Measurements from ENCODE around the gene GALNT6. TPM values are rescaled to one million over a fixed set of nuclear protein-coding genes. Genes with fewer than 3 reads are reported as not detected.

Gene GALNT6, protein sequence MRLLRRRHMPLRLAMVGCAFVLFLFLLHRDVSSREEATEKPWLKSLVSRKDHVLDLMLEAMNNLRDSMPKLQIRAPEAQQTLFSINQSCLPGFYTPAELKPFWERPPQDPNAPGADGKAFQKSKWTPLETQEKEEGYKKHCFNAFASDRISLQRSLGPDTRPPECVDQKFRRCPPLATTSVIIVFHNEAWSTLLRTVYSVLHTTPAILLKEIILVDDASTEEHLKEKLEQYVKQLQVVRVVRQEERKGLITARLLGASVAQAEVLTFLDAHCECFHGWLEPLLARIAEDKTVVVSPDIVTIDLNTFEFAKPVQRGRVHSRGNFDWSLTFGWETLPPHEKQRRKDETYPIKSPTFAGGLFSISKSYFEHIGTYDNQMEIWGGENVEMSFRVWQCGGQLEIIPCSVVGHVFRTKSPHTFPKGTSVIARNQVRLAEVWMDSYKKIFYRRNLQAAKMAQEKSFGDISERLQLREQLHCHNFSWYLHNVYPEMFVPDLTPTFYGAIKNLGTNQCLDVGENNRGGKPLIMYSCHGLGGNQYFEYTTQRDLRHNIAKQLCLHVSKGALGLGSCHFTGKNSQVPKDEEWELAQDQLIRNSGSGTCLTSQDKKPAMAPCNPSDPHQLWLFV
- 1.7 TPM for total RNA-seq
- long read RNA-seq, partial matches to known transcripts: 0 of 2 reads
- long read RNA-seq, other reads (novel, unspliced or antisense): 0 of 2 reads

DNA sequence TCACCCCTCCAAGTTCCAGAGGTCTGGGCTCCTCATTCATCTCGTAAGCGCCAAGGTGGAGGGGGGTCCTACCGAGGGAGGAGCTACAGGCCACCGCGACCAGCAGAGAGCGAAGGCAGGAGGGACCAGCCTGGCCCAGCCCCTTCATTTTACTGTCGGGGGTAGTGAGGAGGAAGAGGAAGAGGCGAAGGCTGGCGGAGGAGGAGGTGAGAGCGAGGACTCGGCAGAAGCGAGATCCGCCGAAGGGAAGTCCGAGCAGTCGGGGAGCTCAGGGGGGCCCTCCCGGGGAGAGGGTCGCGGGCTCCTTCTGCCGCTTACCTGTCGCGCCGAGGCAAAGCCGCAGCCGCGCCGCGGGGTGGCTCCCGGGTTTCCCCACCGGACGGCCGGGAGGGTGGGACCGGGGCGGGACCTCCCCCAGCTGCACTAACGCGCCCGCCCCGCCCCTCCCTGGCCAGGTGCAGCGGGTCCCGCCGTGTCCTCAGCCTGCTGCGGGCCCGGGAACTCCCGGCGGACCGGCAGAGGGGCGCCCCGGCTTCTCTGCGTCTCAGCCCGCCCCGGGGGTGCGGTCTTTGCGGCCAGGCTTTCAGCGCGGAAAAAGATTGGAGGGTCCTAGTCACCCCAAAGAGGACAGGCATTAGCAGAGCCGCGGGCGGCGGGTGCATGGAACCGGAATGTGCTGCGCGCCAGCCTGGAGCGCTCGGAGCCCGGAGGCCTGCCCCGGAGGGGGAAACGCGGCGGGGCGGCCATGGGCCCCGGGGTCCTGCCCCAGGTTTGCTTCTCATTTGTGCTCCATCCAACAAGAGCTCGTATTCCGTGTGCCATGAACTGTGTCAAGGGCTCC, at the start of gene GALNT6:
Gene GALNT6, minus strand, starts transcription at position 124 of the 841 bp plus-strand sequence. CDS start 11,625 bp downstream, outside the sequence.
- ATAC-seq: peak; percentile 40
- intact Hi-C loops (cut with DNase I): no loop called here
- no peak for DNase-seq (ENCODE audit: missing footprints)

DNA sequence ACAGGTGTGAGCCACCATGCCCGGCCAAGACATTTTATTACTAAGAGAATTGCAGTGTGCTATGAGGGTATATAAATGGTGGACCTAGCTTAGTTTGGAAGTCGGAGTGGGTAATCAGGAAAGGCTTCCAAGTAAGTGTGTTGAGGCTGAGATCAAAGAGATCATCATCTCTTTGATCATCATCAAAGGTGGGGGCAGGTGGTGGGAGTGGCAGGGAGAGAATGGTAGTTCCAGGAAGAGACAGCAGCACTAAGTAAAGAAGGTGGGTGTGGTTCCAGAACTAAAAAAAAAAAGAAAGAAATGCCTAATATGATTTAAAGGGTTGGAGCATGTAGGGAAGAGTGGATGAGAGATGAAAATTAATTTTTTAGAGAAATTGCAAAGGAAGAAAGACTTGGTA, 48.1 kb upstream of the GALNT6 start:
- ATAC-seq (no peak), DNase-seq (ENCODE audit: missing footprints) (no peak)
- intact Hi-C loops (cut with DNase I): no loop called here

DNA sequence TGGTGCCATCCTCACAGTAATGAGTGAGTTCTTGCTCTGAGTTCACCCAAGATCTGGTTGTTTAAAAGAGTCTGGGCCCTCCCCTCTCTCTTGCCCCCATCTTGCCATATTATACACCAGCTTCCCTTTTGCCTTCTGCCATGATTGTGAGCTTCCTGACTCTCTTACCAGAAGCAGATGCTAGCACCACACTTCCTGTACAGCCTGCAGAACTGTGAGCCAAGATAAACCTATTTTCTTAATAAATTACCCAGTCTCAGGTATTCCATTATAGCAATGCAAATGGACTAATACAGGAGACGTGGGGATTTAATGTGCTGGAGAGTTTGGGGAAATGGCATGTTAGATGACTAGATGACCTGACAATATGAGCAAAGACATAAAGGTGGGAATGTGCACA, 46.2 kb upstream of the GALNT6 start:
- ATAC-seq (no peak), DNase-seq (ENCODE audit: missing footprints) (no peak)
- intact Hi-C loops (cut with DNase I): no loop called here

DNA sequence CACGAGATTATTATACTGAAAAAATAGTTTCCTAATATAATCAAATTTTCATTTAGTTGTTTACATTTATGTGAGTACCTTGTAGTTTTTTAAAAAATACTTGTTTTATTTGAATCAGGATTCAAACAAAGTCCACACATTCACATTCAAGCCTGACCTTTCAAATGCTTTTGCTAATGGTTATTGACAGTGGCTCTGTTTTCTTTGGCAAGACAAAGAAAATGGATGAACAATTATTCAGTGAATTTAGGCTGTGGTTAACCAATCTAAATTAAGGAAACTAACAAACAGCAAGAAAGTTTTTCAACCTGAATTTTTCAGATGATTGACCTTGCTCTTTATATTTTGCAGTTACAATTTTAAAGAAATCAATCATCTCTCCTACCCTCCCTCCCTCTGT, 43.1 kb upstream of the GALNT6 start:
- intact Hi-C loops (cut with DNase I): no loop called here
- DNase-seq (ENCODE audit: missing footprints): no peak
- ATAC-seq: no peak

DNA sequence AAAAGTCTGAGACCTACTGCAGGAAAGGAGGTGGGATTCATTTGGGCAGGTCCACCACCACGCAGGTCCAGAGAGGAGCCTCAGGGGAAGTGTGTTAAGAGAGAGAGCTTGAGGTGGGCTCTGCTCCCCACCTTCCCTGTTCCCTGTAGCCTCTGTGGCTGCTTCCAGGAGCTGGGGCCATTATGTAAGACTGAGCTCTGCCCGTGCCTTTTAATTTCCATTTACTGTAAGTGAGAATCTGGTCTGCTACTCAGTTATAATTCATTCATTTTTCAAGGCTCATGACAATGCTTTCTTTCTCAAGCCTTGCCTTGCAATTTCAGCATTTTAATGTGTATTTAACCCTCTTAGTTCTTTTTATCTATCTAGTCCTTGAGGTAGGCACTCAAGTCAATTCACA, 41.7 kb upstream of the GALNT6 start:
- intact Hi-C loops (cut with DNase I): no loop called here
- ATAC-seq (no peak), DNase-seq (ENCODE audit: missing footprints) (no peak)

DNA sequence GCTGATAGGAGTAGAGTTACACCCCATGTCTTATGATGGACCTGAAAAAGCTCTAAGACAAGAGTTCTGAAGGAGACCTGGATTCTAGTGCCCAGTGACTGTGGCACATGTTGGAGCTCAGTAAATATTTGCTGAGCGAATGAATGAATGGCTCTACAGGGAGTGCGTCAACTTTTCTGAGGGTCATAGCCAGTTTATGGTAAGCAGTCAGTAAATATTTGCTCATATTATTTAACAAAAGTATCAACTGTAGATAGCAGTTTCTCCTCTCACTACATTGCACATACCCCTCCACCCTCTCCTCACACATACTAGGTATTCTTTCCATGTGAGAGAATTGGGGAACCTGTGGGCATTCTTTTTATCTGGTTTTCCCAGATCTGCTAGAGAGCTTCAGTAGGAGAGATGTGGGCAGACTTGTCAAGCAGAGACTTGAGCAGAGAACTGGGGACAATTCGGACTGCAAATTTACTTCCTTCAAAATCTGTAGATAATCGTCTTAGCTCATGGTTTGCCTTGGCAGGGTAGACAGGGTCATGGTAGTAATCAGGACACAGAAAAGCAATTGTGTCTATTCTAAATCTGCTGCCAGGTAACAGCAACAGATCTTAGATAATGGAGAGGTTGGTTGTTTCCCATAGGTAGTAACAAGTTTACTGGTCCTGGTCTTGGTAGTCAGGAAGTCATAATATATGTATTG, 39.1 kb upstream of the GALNT6 start:
- no peak for ATAC-seq

DNA sequence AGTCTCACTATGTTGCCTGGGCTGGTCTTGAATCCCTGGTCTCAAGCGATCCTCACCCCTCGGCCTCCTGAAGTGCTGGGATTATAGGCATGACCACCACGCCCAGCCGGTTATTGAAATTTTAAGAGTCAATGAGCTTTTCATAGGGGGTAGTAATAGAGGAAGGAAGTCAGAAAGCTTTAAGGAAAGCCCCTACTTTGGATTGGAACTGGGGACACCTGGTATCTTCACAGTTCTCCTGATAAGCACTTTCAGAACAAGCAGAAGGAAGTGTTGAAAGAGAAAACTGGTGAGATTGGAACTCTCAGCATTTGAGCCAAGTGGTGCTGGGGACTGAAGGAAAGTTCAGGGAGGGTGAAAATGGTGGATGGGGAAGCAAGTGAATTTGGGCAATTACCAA, 38.5 kb upstream of the GALNT6 start:
- intact Hi-C loops (cut with DNase I): no loop called here
- DNase-seq (ENCODE audit: missing footprints) (no peak), ATAC-seq (no peak)

More for the DNA sequence above, 39.1 kb upstream of the GALNT6 start:
- DNase-seq (ENCODE audit: missing footprints): no peak
- intact Hi-C loops (cut with DNase I): no loop called here

DNA sequence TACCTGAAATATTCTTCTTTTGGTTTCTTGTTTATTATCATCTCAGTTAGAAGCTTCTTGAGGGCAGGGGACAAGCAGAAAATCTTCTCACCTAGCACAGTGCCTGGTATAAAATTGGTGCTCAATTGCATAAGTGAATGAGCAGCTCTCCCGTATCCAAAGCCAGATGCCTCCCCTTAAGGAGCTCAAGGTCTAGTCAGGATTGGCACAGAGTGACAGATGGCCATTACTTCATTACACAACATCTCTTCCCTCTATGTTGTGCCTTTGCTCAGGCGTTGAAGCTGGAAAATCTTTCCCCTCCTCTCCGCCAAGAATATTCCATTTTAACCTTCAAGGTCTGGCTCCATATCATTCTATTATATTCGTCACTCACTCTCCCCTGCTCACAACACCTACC, 37.0 kb upstream of the GALNT6 start:
- intact Hi-C loops (cut with DNase I): no loop called here
- DNase-seq (ENCODE audit: missing footprints) (no peak), ATAC-seq (no peak)

DNA sequence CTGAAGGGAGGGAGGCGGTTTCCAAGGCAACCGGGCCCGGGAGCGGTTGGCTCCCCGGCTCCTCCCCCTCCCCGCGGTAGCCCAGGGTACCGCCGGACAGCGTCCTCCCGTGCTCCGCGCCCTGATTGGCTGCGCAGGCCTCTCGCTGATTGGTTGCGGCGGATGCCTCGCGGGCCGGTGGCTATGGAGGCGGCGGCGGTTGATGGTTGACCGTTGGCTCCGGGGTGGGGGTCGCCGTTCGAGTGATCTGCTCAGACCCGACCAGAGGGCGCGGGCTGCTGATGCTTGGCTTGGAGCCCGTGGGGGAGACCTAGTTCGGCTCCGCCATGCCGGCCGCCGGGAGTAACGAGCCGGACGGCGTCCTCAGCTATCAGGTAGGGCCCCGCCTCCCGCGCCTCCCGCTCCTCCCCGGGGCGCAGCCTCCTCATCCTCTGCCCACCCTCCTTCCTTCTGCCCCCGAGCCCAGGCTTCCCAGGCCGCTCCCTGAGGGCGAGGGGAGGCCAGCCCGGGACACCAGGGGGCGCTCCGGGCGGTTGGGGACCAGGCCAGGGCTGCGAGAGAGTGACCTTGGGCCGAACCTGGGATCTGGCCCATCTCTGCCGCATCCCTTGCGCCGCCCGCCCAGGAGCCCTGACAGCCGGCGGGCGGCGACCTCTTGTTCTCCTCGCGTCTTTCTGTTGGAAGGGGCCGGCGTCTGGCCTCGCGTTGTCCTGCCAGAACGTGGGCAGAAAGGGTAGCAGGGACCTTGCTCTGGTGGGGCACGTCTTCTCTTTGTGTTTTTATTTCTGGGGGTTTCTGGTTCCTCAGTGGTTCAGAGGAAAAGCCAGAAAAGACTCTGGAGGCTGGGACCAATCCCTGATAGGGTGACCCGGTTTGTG, 33.7 kb upstream of the GALNT6 start, which contains the start of gene SLC4A8:
Gene SLC4A8, plus strand, starts transcription at position 170 of the 878 bp plus-strand sequence. Its CDS starts 157 bp downstream, at position 327.
- intact Hi-C loops (cut with DNase I): loop anchor here (1.0 to 5.0 kb wide), 3 partner anchors 107 to 452 kb away; no protein-coding TSS in a partner anchor
- DNase-seq (ENCODE audit: missing footprints) (peak; percentile 92), ATAC-seq (peak; percentile 94)

DNA sequence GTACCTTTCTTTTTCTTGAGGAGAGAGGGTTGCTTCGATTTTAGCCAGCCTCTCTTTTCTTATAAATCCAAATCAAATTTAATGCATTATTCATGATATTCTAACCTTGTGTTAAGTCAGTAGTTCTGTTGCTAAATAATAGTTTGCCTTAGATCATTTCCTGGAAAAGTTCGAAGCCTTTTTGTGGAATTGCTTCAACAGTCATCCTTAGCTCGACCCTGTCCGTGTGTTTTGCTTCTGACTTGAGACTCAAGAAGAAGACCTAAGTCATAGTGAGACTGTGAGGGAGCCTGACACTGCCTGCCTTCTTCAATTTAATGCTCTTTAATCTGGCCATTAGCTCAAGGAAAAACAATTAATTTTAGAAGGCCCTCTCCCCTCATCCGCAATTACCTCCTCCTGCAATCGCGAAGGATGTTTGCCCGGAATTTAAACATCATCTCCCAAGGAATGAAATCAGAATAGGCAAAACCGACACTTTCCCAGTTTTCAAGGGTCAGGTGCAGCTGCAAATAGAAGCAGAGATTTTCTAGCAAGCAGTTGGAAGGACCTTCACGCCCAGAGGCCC, 33.0 kb upstream of the GALNT6 start:
- ATAC-seq: no peak
- DNase-seq (ENCODE audit: missing footprints): no peak

DNA sequence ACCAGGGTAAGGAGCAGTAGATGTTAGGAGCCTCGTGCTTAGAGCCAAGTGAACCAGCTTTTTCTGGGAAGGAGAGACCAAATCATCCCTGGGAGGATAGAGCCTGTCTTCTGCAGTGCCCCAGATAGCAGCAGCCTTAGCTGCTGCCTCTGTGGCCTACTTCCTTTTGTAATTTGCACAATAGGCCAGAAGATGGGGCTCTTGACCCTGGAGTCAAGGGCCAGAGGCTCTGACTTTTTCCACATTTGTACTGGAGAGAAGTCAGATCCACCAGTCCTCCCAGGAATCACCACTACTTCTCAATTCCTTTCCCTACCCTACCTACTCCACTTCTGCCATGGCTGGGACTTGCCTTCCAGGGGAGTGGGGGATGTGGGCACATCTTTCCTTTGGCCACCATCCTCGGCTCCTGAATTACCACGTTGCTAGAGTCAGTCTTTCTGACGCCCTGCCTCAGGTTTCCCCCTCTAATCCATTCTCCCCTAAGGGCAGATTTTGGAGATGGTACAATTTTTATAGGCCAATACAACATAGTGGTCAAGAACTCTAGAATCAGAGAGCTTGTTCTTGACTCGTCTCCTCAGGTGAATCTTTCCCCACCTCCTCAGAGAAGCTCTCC, 30.2 kb upstream of the GALNT6 start:
- DNase-seq (ENCODE audit: missing footprints): no peak
- peak; percentile 50 for ATAC-seq
- intact Hi-C loops (cut with DNase I): loop anchor here (5.0 kb wide), 2 partner anchors 401 to 456 kb away; no protein-coding TSS in a partner anchor

More for the DNA sequence above, 33.0 kb upstream of the GALNT6 start:
- intact Hi-C loops (cut with DNase I): loop anchor here (5.0 kb wide), 2 partner anchors 398 to 453 kb away; no protein-coding TSS in a partner anchor

DNA sequence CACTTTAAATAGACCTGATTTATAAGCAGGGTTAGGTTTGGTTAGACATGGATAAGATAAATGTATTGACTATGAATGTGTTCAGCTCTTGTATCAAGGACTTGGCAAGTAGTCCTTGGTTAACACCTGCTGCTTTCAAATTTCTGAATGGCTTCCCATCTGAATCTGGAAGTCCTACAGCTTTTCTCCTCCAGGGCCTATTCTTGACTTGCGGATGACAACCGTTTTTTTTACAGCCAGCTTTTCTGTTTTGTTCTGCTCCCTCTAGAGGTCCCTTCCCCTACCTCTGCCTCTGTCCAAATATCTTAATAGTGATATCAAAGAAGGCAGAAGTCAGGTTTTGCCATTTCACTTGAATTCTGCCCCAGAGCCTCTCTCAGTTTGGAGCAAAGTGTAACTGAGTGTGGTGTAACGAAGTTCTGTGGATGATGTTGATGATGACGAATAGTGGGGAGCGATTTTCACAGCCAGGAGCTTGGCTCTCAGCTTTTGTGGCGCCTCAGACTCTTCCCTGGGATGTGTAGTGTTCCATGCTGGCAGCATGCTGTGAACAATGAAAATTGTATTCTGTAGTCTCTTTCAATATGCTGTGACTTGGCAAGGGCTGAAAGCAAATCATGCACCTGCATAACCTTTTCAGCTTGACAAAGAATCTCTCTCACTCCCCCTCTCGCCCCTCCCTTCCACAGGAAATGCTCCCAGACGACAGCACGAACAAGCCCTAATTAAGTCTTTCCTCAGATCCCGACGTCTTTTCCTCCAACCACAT, 28.4 kb upstream of the GALNT6 start:
- DNase-seq (ENCODE audit: missing footprints) (no peak), ATAC-seq (no peak)
- intact Hi-C loops (cut with DNase I): loop anchor here (5.0 kb wide), 2 partner anchors 403 to 458 kb away; no protein-coding TSS in a partner anchor

DNA sequence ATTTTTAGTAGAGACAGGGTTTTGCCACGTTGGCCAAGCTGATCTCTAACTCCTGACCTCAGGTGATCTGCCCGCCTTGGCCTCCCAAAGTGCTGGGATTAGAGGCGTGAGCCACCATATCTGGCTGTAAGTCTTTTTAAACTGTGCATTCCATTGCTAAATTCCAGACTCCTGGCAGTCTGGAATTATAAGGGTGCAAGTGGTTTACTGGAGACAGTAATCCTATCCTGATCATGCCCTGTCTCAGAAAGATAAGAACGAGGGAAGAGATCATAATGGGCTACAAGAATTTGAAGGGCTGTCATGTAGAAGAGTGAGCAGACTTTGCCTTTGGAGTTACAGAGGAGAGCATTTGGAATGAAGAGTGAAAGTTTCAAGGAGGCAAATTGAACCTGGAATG, 26.6 kb upstream of the GALNT6 start:
- DNase-seq (ENCODE audit: missing footprints): no peak
- ATAC-seq: no peak
- intact Hi-C loops (cut with DNase I): no loop called here

DNA sequence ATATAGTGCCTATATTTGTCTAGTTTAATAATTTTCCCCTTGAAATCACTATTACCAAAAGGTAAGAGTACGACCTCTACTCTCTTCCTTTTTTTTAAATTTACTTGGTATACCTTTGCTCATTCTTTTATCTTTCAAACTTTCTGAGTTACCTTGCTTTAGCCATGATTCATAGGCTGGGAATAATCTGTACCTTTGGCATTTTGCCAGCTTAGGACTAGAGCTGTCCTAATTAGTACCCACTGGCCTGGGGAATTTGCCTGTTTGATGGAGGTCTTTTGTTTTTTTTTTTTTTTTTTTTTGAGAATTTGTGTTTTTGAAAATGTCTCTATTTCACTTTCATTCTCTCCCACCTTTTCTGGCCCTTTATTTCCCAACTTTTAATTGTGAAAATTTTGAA, 24.7 kb upstream of the GALNT6 start:
- DNase-seq (ENCODE audit: missing footprints) (no peak), ATAC-seq (no peak)
- intact Hi-C loops (cut with DNase I): no loop called here

DNA sequence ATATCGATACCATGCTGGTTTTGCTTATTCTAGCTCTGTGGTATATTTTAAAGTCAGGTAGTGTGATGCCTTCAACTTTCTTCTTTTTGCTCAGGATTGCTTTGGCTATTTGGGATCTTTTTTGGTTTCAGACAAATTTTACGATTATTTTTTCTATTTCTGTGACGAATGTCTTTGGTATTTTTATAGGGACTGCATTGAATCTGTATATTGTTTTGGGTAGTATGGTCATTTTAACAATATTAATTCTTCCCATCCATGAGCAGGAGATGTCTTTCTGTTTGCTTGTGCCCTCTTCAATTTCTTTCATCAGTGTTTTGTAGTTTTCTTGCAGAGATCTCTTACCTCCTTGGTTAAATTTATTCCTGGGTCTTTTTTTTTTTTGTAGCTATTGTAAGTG, 22.6 kb upstream of the GALNT6 start:
- ATAC-seq (no peak), DNase-seq (ENCODE audit: missing footprints) (no peak)
- intact Hi-C loops (cut with DNase I): no loop called here

DNA sequence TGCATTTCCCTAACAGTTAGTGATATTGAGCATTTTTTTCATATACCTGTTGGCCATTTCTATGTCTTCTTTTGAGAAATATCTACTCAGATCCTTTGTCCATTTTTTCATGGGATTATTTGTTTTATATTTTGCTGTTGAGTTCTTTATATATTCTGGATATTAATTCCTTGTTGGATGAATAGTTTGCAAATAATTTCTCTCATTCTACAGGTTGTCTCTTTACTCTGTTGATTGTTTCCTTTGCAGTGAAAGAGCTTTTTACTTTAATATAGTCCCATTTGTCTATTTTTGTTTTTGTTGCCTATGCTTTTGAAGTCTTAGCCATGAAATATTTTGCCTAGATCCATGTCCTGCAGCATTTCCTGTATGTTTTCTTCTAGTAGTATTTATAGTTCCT, 21.9 kb upstream of the GALNT6 start:
- no peak for DNase-seq (ENCODE audit: missing footprints)
- ATAC-seq: no peak
- intact Hi-C loops (cut with DNase I): no loop called here

Measured in Right ventricle myocardium inferior (tissue), 1 donor.